HG03565 (cell line): Measurements from ENCODE around the gene SNX17.
"Not testable (repeated sequence)": the region's sequence is repeated elsewhere in the genome, so short reads cannot be mapped to it uniquely, and the experiment has no call there.

Experiments
- ATAC-seq: cut with Tn5 transposase; IDR thresholded peaks from one replicate; pipeline ENCODE4 v1.9.1; 2021; ENCODE audit warnings: mild to moderate bottlenecking, moderate library complexity; ENCODE audit not compliant: unreplicated experiment

SNX17 gene, protein sequence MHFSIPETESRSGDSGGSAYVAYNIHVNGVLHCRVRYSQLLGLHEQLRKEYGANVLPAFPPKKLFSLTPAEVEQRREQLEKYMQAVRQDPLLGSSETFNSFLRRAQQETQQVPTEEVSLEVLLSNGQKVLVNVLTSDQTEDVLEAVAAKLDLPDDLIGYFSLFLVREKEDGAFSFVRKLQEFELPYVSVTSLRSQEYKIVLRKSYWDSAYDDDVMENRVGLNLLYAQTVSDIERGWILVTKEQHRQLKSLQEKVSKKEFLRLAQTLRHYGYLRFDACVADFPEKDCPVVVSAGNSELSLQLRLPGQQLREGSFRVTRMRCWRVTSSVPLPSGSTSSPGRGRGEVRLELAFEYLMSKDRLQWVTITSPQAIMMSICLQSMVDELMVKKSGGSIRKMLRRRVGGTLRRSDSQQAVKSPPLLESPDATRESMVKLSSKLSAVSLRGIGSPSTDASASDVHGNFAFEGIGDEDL

GRCh38 chr2:27370026-27370815 is at the start of gene SNX17, which contains the start of gene EIF2B4:
Gene SNX17, plus strand, starts transcription at chr2:27370616. Its CDS starts 128 bp downstream, at chr2:27370744.
Gene EIF2B4, minus strand, starts transcription at chr2:27370338. Its CDS starts 24 bp downstream, at chr2:27370314.
- ATAC-seq: peak; percentile 76

GRCh38 chr2:27320958-27321543 is 49.4 kb upstream of the SNX17 start:
- no peak for ATAC-seq

DNA sequence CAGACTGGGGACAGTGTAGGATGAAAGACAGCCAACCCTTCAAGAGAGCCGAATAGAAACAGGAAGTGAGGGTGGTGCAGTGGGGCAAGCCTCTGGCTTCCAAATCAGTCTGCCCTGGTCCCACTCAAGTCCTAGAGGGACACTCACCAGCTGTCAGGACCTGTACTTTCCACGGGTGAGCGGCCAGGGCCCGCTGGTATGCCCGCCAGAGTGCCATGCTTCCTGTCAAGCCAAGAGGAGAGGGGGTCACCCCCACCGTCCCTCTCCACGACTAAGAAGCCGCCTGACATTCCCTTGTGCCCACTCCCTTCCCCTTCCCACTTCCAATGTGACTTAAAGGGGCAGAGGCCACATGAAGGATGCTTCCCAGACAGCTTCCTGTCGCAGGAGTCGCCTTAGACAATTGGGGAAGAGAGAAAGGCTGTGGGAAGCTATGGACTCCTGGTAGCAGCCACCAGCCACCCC is 48.1 kb upstream of the SNX17 start:
- ATAC-seq: no peak

GRCh38 chr2:27322766-27323595 is 47.4 kb upstream of the SNX17 start, which contains the start of gene MPV17:
Gene MPV17, minus strand, starts transcription at chr2:27323097. Its CDS starts 580 bp downstream, at chr2:27322517.
- peak; percentile 74 for ATAC-seq

- no peak for ATAC-seq
Observed at GRCh38 chr2:27323596-27324285, 46.7 kb upstream of the SNX17 start.

DNA sequence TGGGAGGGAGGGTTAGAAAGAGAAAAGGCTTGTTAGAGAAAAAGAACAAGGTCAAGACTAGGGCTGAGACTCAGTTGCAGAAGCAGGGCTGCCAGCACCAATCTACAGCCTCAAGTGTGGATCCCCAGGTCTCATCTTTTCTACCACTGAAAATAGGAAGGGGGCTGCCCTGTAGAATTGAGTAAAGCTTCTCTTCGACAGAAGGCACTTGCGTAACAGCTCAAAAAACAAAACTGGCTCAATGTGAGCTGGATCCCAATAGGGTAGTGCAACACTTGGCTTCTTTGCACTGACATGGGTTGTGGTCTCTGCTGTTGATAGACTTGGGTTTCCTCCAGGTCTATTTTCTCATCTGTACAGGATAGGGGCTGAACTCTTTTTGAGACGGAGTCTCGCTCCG is 45.7 kb upstream of the SNX17 start:
- no peak for ATAC-seq

DNA sequence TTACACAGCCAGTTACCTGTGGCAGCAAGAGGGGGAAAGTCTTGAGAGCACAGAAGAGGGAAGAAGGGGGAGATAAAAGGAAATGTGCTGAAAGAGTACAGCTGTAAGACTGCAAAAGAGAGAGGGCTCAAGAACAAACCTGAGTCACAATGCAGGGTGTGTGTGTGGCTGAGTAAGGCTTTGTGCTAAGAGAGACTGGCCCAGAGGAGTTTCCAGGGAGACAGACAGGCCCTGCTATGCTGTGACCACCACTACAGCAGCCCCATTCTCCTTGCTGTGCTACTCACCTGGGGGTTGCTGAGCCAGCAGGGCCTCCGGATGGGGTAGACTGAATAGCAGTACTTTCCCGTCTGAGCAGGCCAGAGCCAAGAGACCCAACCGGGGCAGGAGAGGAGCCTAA is 35.1 kb upstream of the SNX17 start:
- ATAC-seq: no peak

- no peak for ATAC-seq
Observed at GRCh38 chr2:27336173-27336572, 34.2 kb upstream of the SNX17 start.

DNA sequence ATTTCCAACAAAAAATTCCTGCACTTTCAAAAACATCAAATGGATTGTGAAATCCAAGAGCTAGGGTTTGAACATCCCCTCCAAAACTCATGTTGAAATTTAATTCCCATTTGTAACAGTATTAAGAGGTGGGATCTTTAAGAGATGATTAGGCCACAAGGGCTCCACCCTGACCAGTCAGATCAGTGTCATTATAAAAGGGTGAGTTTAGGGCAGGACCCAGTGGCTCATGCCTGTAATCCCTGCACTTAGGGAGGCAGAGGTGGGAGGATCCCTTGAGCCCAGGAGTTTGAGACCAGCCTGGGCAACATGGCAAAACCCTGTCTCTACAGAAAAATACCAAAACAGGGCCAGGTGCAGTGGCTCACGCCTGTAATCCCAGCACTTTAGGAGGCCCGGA is 22.8 kb upstream of the SNX17 start:
- ATAC-seq: no peak

- ATAC-seq: no peak
Observed at GRCh38 chr2:27350106-27350693, 20.2 kb upstream of the SNX17 start.

DNA sequence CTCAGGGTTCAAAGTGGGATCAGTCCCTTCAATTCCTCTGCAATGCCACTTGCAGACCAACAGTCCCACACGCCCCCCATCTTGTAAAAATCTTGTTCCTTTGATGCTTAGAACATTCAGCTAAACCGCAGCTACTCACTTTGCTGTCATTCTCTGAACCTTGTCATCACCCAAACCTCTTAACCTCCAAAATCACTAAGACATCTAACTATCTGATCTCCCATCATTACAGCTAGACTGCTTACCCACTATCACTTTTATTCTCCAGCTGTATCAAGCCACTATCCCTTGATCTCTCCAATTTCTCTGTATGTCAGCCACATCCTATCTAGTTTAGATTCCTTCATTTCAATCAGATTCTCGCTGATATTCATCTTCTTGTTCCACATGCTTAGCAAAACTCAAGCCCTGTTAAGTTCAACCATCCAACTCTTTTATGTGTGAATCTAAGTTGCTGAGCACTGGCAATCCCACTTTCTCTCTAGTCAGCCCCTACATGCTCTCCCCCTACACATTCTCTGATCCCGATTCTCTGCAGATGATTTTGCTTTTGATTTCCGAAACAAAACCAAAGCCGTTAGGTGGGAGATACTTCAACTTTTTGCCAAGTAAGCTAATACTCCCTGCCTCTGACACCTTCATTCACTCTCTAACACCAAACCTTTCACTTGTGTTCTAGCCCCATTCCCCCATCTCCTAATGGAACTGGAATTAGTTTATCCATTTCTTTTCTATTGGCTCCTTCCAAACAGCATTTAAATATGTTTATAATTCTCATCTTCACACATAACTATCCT is 18.4 kb upstream of the SNX17 start:
- no peak for ATAC-seq

GRCh38 chr2:27353386-27353761 is 17.0 kb upstream of the SNX17 start:
- not testable (repeated sequence) for ATAC-seq

- no peak for ATAC-seq
Observed at GRCh38 chr2:27353762-27354596, 16.4 kb upstream of the SNX17 start.

GRCh38 chr2:27354597-27354927 is 15.9 kb upstream of the SNX17 start:
- no peak for ATAC-seq

DNA sequence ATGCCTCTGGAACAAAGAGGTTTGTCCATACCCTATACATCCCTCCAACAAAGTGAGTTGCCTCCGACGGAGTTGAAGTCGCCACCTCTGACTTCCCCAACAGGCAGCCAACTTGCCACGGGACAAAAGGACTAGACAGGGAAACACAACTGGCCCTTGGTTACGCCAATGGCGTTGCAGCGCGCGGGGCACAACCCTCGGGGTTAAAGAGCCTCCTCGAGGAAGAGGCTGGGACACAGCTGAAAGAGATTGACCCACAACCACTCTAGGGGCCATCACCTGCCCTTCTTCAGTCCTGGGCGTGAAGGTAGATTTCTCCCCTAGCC is 14.4 kb upstream of the SNX17 start:
- ATAC-seq: peak; percentile 25

- ATAC-seq: peak; percentile 65
Observed at GRCh38 chr2:27356382-27357181, 13.8 kb upstream of the SNX17 start, which contains the start of gene GTF3C2. Gene GTF3C2, minus strand, starts transcription at chr2:27356764. Its CDS starts 13,210 bp downstream, at chr2:27343554.
